HG02840 (cell line): ENCODE measurements around the gene UGT1A1.

ENCODE experiments used
- ATAC-seq: cut with Tn5 transposase; IDR thresholded peaks from one replicate; pipeline ENCODE4 v1.9.1; 2021; ENCODE audit warnings: mild to moderate bottlenecking, moderate library complexity, moderate number of reproducible peaks; ENCODE audit not compliant: unreplicated experiment, low FRiP score

Gene UGT1A1

DNA sequence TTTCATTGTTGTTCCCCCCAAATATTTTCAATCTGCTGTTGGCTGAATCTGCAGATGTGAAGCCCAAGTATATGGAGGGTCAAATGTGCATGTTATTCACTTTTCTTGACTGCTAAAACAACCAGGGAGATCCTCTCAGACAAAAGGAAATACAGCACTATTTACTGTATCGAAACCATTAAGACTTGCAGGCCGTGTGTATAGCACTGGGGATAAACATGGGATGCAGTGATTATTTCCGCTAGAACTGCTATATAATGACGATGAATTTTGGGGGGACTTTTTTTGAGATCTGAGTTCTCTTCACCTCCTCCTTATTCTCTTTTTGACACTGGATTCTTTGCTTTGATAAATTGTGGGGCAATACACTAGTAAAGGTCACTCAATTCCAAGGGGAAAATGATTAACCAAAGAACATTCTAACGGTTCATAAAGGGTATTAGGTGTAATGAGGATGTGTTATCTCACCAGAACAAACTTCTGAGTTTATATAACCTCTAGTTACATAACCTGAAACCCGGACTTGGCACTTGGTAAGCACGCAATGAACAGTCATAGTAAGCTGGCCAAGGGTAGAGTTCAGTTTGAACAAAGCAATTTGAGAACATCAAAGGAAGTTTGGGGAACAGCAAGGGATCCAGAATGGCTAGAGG, 3.5 kb upstream of the UGT1A1 start:
- no peak for ATAC-seq

DNA sequence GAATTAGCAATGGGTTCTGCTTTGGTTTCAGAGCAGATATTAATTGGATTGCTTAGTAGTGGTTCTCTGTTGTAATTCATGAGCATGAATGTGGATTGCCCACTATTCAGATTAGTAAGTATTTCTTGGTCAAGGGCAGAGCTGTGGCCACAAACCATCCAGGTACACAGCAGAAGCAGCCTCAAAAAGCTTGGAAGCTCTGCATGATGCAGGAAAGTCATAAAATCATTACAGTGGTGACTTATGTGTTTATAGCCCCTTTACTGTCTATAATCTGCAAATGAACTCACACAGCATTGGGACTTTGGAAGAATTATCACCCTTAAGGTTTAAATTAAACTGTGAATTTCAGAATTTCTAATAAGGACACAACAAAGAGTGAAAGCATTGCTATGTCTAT, 1.9 kb upstream of the UGT1A1 start:
- ATAC-seq: no peak

DNA sequence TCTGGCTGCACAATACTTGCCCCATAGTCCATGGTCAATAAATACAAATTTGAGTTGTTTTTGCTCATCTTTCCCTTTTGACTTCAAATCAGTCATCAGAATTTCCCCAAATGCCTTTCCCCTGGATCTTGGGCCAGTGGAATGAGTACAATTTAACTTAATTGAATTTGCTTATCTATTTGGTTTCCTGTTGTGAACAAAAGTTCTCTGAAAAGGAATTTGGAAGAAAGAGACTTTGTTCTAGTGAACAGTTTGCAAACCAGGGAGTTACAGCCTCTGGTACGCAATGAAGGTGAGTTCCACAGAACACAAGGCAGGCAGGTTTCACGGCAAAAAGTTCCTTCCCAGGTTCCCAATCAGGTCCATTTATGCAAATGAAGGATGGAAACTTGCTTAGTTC, 1.2 kb upstream of the UGT1A1 start:
- no peak for ATAC-seq

DNA sequence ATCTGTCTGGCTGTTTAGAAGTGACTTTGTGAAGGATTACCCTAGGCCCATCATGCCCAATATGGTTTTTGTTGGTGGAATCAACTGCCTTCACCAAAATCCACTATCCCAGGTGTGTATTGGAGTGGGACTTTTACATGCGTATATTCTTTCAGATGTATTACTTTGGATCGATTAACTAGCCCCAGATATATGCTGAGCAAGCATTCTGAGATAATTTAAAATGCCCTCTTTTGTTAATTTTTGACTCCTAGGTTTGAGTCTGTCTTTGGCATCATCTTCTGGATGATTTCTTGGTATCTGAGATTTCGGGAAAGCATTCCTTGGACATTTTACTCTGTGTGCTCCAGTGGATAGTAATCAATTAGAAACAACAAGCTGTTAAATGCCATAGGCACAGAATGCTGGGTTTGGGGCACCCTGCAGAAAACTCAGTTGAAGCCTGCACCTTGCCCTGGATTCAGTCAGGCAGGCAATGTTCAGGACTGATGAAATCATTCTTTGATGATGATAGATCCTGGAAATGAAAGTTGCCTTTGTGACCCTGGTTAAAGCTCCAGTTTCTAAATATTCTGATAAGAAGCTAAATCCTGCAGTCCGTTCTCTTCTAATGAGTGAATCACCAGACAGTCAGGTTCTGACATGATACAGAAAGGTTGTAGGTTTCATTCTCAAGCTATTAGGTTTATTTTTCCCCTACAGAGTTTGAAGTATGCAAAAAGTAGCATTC, 1.1 kb downstream of the UGT1A1 start:
- no peak for ATAC-seq

DNA sequence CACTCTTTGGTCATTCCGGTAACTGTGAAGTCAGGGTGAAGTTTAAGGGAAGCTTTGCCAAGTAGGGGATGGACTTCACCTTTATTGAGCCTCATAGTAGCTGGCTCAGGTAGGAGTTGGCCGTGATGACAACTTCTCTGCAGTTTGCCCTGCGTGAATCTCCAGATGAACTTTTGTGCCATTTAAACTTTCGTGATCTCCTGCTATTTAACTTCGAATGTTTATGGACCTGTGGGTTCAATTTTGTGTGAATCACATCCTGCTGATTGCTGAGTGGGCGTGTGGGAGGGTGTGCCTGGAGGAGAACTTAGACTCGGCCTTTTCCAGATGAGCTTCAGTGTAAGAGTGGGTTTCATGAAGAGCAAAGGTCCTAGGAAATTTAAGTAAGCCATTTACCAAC, 4.2 kb downstream of the UGT1A1 start:
- ATAC-seq: no peak

DNA sequence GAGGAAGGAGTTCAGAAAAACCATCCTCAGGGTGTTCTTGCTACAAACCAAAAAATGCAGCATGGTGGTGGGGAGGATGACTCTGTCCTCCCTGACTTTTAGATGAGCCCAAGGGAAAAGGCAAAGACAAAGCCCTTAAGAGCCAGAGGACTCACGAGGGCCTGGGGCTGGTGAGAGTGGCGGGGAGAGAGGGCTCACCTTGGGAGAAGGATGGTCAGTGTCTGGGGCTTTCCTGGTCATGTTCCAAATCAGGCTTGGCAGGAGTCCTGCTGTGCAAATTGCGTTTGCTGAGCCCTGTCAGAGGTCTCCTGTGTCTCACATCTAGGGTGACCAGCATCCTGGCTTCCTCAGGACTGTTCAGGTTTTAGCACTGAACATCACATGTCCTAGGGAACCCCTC, 4.7 kb downstream of the UGT1A1 start:
- no peak for ATAC-seq

DNA sequence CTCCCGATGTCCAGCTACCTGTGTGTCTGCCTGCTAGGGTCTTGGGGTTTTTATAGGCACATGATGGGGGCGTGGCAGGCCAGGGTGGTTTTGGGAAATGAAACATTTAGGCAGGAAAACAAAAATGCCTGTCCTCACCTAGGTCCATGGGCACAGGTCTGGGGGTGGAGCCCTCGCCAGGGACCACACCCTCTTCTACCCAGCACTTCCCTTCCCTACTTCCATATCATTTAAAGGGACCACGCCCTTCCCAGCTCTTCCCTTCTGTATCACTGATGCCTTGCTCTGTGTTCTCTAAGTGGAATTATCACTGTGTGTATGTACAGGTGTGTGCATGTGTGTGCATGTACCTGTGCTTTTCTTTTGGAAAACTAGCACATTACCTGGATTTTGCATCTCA, 6.3 kb downstream of the UGT1A1 start:
- ATAC-seq: no peak

DNA sequence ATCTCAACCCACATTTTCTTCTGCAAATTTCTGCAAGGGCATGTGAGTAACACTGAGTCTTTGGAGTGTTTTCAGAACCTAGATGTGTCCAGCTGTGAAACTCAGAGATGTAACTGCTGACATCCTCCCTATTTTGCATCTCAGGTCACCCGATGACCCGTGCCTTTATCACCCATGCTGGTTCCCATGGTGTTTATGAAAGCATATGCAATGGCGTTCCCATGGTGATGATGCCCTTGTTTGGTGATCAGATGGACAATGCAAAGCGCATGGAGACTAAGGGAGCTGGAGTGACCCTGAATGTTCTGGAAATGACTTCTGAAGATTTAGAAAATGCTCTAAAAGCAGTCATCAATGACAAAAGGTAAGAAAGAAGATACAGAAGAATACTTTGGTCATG, 8.0 kb downstream of the UGT1A1 start:
- ATAC-seq: no peak

DNA sequence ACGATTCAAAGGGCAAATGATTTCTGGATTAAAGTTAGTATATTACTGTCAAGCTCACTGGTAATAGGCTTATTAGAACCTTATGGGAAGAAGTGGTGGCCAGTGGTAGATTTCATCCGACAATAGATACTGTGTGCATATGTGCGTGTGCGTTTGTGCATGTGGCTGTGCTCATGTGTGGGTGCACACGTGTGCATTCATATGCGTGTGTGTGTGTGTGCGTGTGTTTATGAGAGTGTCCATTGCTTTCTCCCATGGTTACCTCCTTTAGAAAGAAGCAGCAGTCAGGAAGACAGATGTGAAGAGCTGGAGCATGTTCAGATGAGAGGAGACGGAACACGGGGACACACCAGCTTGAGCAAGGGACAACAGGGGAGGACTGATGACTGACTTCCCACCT, 9.2 kb downstream of the UGT1A1 start:
- no peak for ATAC-seq

DNA sequence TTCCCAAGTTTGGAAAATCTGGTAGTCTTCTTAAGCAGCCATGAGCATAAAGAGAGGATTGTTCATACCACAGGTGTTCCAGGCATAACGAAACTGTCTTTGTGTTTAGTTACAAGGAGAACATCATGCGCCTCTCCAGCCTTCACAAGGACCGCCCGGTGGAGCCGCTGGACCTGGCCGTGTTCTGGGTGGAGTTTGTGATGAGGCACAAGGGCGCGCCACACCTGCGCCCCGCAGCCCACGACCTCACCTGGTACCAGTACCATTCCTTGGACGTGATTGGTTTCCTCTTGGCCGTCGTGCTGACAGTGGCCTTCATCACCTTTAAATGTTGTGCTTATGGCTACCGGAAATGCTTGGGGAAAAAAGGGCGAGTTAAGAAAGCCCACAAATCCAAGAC, 12.1 kb downstream of the UGT1A1 start:
- ATAC-seq: no peak

DNA sequence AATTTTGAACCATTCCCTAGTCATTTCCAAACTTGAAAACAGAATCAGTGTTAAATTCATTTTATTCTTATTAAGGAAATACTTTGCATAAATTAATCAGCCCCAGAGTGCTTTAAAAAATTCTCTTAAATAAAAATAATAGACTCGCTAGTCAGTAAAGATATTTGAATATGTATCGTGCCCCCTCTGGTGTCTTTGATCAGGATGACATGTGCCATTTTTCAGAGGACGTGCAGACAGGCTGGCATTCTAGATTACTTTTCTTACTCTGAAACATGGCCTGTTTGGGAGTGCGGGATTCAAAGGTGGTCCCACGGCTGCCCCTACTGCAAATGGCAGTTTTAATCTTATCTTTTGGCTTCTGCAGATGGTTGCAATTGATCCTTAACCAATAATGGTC, 12.5 kb downstream of the UGT1A1 start:
- ATAC-seq: no peak

DNA sequence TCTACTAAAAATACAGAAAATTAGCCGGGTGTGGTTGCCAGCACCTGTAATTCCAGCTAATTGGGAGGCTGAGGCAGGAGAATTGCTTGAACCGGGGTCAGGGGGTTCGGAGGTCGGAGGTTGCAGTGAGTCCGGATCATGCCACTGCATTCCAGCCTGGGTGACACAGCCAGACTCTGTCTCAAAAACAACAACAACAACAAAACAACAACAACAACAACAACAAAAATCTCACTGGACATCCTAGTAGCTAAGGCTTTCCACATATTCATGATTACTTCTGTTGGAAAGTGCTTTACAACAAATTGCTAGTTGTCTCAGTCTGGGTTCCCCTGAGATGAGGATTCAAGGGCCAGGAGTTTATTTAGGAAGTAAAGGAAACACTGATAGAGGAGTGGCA, 13.8 kb downstream of the UGT1A1 start:
- no peak for ATAC-seq

DNA sequence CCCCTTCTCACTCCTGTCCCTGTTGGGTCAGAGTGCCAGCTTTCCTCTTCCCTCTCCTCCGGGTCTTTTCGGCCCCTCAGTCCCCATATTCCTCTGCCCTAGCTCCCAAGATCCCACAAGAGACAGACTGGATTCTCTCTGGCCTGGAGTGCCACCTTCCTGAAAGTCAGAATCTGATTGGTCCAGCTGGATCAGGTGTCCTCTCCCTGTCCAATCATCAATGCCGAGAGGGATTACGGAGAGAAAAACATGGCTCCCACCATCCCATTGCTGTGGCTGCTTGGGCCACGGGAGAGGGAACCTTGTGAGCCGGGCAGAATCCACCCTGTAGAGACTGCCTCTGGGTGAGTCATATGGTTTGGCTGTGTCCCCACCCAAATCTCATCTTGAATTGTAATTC, 15.3 kb downstream of the UGT1A1 start:
- no peak for ATAC-seq

DNA sequence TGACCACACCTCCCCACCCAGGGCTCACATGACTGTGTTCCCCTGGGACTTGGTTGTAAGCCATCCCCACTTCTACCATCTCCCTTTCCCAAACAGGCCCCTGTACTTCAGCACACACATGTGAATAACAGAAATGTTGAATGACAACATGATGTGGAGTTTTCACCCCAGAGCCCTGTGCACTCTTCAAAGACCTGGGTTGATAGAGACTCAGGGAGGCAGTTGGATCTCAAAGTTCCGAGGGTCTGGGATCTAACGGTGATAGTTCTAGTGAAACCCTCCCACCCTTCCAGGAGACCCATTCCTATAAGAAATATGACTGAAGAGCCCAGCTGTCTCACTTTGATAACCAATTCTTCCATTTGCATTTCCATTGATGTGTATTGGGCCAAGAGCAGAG, 18.0 kb downstream of the UGT1A1 start, which contains the start of gene MROH2A:
Gene MROH2A, plus strand, starts transcription at position 301 of the 400 bp plus-strand sequence. CDS start 1,029 bp downstream, outside the sequence.
- no peak for ATAC-seq

DNA sequence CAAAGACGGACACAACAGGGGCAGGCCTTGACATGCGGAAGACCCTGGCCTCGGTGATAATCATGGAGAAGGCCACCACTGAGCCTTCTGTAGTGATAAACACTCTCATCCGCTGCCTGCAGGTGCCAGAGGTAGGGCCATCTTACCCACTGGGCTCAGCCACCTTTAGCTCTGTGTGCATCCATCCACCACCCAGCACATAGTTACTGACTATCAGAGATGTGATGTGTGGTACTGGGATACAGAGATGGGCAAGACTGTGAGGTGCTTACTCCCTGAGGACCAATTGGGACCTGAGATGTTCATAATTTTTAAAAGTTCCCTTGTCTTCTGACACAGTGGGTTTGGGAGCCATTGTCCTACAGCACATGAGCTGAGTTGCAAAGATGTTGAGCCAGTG, 19.7 kb downstream of the UGT1A1 start:
- ATAC-seq: no peak

DNA sequence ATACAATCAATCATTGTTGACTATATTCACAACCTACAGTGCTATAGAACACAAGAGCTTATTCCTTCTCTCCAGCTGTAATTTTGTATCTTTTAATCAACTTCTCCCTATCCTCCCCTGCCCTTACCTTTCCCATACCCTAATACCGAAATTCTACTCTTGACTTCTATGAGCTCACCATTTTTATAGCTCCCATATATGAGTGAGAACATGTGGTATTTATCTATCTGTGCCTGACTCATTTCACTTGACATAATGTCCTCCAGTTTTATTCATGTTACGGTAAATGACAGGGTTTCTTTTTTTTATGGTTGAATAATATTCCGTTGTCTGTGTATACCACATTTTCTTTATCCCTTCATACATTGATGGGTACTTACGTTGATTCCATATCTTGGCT, 20.7 kb downstream of the UGT1A1 start:
- no peak for ATAC-seq

DNA sequence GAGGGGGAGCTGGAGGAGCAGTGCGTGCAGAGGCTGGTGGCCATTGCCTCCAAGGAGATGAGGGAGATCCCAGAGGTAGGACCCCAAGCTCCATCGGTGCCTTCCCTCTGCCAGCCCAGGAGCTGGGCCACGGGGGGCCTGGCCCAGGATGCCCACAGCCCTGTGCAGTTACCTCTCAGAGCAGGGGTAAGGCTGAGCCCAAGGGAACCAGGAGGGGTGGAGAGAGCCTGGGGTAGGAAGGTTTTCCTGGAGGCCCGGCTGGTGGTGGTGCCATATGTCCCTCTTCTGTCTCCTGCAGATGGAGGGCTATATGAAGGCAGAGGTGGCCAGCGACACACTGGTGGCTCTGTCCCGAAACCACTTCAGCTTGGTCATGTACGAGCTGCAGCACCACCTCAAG, 29.5 kb downstream of the UGT1A1 start:
- no peak for ATAC-seq

DNA sequence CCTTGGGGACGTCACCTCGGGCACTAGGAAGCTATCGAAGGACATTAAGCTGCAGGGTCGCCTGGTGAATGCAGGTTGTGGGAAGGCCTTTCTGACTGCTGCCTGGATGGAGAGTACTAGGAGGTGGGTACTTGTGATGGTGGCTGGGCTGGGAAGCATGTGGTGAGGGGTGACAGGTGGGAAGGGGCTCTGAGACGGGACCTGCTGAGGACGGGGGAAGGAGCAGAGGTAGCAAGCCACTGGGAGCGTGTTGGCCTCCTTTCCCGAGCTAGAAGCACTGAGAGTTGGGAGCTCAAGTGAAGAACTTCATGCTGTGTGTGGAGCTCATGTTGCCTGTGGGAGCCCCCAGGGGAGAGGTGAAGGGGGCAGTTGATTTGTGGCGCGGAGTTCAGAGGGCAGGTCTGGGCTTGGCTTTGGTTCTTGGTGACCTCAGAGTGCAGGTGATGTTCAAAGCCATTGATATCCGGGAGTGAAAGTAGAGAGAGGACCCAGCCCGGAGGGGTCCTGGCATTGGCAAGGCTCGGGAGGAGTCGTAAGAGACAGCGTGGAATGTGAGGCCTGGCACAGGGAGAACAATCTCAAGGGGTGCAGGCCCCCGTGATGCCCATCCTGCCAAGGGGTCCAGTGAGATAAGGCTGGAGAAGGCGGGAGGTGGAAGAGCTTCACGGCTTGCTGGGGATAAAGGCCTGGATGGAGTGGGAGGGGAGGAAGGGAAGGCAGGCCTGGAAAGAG, 31.2 kb downstream of the UGT1A1 start:
- ATAC-seq: no peak

DNA sequence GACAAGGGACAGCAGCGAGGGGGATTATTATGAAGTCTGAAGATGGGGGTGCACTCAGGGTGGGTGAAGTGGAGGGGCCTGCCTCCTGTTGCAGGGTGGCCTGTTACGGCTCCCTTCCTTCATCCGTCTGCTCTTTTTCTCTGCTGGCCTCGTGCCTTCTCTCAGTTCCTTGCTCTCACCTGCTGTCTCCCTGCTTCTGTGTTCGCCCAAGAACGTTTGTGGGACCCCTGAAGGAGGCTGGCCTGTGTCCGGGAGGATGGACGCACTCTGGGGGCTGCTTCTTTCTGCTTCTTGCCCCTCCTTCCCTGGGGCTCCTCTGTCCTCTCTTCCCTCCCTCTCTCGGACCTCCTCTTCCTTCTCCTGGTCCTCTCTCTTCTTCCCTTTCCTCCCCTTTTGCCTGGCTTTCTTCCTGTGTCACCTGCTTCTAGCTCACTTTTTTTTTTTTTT, 31.8 kb downstream of the UGT1A1 start:
- ATAC-seq: no peak

DNA sequence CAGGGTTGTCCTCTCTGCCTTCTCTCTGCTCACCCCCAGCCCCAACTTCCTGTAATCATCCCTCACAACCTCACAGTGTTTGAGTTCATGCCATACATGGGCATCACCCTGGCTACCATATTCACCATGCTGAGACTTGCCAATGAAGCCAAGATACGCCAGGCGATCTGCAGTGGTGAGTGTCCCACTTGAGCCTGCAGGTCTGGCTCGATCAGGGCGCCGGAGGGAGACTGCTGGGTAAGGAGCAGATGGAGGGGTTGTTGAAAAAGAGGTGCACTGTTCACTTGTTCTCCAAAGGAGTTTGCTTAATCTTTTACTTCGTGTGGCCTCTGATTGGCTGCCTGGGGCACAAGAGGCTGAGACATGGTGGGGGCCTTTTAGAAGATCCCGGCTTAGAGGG, 32.6 kb downstream of the UGT1A1 start:
- no peak for ATAC-seq

DNA sequence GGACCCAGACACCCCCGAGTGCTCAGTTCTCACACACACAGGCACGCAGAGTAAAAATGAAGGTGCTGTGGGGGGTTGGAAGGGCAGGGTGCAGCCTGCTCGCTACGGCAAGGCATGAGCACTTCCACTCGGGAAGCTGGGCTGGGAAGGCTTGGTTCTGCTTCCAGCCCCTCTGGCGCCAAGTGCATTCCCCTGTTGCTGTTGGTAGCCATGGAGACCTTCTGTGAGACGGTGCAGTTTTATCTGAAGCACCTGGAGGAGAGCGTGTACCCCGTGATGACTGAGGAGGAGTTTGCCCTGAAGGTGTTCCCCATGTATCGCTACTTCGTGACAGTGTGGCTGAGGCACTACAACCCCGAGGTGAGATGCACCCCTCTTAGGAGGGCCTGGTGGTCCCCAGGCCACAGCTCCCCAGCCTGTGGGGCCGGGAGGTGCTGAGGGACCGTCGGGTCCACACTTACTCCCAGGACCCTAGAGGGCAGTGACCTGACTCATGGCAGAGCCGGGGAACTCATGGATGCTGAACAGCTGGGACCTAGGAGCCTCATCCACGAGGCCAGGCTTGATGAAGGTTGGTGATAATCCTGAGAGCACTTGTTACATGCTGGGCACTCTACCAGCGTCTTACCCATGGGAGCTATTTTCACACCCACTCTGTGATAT, 33.5 kb downstream of the UGT1A1 start:
- no peak for ATAC-seq
